ENCODE results near the gene TBXAS1. TPM values are rescaled to one million over a fixed set of nuclear protein-coding genes. Genes with fewer than 3 reads are reported as not detected.

Gene TBXAS1
- polyA plus RNA-seq, 1 experiment, result 53.2 TPM

DNA sequence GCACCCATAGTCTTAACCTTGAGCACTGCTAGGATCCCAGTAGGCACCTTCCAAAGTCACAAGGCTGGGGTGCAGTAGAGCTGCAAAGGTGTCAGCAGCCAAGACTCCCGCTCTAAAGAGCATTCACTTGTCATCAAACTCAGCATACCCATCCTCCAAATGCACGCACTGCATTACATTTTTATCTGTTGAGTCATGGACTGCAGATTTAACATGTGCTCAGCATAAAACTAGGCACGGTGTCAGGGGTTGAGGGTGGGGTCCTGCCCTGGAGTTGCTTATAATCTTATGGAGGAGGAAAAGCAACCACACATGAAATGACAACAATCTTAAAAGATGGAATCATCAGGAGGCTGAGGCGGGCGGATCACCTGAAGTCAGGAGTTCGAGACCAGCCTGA lies 131.1 kb downstream of the TBXAS1 start:
- H3K27me3 ChIP-seq (ENCODE audit: control insufficient read depth, insufficient read depth, low read length), result no peaks in the 10 kb centered on the region
- DNase-seq (ENCODE audit: low read depth, low spot score), result no peak
- CTCF ChIA-PET, result interaction anchor here (1.0 to 1.7 kb wide), 2 partner anchors 16 to 341 kb away, joined by 3 to 8 read pairs; no protein-coding TSS in a partner anchor
- H3K4me3 ChIP-seq (ENCODE audit: low read depth, low read length), result no peak overlapping the region
- TF ChIP-seq, protein P1, sequence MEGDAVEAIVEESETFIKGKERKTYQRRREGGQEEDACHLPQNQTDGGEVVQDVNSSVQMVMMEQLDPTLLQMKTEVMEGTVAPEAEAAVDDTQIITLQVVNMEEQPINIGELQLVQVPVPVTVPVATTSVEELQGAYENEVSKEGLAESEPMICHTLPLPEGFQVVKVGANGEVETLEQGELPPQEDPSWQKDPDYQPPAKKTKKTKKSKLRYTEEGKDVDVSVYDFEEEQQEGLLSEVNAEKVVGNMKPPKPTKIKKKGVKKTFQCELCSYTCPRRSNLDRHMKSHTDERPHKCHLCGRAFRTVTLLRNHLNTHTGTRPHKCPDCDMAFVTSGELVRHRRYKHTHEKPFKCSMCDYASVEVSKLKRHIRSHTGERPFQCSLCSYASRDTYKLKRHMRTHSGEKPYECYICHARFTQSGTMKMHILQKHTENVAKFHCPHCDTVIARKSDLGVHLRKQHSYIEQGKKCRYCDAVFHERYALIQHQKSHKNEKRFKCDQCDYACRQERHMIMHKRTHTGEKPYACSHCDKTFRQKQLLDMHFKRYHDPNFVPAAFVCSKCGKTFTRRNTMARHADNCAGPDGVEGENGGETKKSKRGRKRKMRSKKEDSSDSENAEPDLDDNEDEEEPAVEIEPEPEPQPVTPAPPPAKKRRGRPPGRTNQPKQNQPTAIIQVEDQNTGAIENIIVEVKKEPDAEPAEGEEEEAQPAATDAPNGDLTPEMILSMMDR (IDR thresholded peaks at IDR 0.05; ENCODE audit: low read depth, low read length), result no peak
- POLR2A ChIA-PET, result interaction anchor here (1.8 kb wide), 1 partner anchor 44 kb away, joined by 40 read pairs; no protein-coding TSS in a partner anchor
- no peaks in the 10 kb centered on the region; the same call in 1 of the 2 replicates for H3K9me3 ChIP-seq (ENCODE audit: control insufficient read depth, insufficient read depth, low read length)
- peak overlapping the region; percentile 87 for H3K27ac ChIP-seq (ENCODE audit: low read depth, low read length)

DNA sequence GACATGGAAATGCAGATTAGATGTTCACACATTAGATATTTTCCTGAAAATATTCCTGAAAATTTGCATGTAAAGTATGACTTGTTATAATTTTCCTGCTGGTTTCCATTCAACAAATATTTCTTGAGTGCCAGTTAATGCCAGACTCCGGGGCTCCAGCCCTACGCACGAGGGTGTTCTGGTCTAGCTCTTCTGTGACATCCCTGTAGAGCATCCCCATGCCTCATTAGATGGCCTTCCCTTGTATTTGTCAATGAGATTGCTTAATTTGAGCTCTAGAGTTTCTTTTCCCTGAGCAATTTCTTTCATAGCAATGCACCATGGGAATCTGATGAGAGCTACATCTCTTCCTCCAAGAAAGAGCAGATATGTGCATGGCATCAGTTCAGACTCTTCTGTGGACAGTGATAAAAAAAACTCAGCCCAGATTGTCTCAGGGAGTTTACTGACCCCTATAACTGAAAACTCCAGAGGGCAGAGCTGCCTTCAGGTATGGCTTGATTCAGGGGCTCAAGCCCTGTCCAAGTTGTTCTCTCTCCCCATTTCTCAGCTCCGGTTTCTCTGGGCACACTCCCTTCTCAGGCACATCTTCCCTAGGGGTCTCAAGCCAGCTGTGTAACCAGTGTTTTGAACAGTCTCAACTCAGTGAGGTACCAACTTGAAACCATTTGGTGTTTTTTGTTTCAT lies 137.0 kb downstream of the TBXAS1 start:
- TF ChIP-seq, protein P1 (IDR thresholded peaks at IDR 0.05; ENCODE audit: low read depth, low read length), result no peak
- no peak overlapping the region for H3K27ac ChIP-seq (ENCODE audit: low read depth, low read length)
- POLR2A ChIA-PET, result no interaction called here
- H3K9me3 ChIP-seq (ENCODE audit: control insufficient read depth, insufficient read depth, low read length), result no peaks in the 10 kb centered on the region
- DNase-seq (ENCODE audit: low read depth, low spot score), result no peak
- CTCF ChIA-PET, result interaction anchor here (0.6 kb wide), 2 partner anchors 22 to 202 kb away, joined by 3 to 4 read pairs; no protein-coding TSS in a partner anchor
- H3K4me3 ChIP-seq (ENCODE audit: low read depth, low read length), result no peak overlapping the region
- H3K27me3 ChIP-seq (ENCODE audit: control insufficient read depth, insufficient read depth, low read length), result peaks cover 2% of the 10 kb centered on the region

DNA sequence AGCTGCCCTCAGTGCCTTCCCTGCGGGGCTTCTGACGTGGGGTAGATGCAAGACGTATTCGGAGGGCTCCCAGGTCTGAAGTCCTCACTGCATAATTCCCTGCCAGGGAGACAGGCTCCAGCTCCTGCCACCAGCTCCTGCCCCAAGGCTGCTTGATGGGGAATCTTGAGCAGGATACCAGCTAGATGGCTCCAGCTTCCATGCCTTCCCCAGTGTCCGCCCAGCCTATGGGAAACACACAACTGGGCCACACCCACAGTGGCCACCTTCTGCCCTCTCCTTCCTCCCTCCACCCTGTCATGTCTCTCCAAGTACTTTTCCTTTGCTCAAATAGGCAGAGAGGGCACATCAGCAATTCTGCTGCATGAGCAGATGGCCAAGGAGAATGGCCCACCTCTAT lies 137.9 kb downstream of the TBXAS1 start:
- H3K27ac ChIP-seq (ENCODE audit: low read depth, low read length), result no peak overlapping the region
- peaks cover 2% of the 10 kb centered on the region for H3K27me3 ChIP-seq (ENCODE audit: control insufficient read depth, insufficient read depth, low read length)
- no peak overlapping the region for H3K4me3 ChIP-seq (ENCODE audit: low read depth, low read length)
- H3K9me3 ChIP-seq (ENCODE audit: control insufficient read depth, insufficient read depth, low read length), result no peaks in the 10 kb centered on the region
- no peak for DNase-seq (ENCODE audit: low read depth, low spot score)
- TF ChIP-seq, protein P1 (IDR thresholded peaks at IDR 0.05; ENCODE audit: low read depth, low read length), result no peak
- CTCF ChIA-PET, result no interaction called here
- POLR2A ChIA-PET, result no interaction called here

DNA sequence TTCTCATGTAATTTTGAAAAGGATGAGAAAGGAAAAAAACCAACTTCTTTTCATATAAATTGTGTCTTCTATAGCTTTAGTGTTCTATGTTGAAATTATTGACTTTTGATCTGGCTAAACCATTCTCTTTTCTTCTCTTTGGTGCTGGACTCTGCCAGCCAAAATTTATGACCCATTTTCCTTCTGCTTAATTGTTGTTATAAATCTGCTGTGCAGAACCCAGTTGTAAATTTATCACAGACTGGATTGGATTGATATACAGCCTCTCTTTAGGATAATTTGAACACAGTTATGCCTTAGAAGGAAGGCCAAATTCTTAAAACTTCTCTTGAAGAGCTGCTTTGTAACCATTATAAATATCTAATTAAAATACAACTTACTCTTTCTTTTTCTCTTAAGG lies 139.9 kb downstream of the TBXAS1 start:
- DNase-seq (ENCODE audit: low read depth, low spot score), result no peak
- Histone ChIP-seq H3K9me3 (ENCODE audit: control insufficient read depth, insufficient read depth, low read length) (no peaks in the 10 kb centered on the region), H3K4me3 (ENCODE audit: low read depth, low read length) (no peak overlapping the region), H3K27ac (ENCODE audit: low read depth, low read length) (no peak overlapping the region), H3K27me3 (ENCODE audit: control insufficient read depth, insufficient read depth, low read length) (peaks cover 2% of the 10 kb centered on the region)
- TF ChIP-seq, protein P1 (IDR thresholded peaks at IDR 0.05; ENCODE audit: low read depth, low read length), result no peak
- POLR2A ChIA-PET, result interaction anchor here (0.6 kb wide), 2 partner anchors 23 to 91 kb away, joined by 3 to 7 read pairs; no protein-coding TSS in a partner anchor
- CTCF ChIA-PET, result no interaction called here

DNA sequence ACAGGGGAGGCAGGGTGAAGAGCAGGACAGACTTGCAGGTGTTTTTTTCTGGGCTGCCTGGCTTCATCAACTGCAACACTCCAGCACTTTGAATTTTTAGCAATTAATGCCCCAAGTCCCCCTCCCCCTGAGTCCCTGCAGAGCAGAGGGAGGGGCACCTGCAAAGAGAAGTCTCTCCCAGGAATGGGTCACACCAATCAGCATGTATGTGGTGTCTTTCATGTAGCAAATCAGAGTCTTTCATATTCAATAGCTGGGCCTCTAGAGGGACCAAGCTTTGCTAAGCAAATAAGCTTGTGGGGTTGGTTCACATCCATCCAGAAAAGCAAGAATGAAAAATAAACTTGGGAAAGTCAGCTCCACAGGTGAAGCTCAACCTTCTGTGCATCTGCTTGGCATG lies 143.0 kb downstream of the TBXAS1 start:
- Histone ChIP-seq H3K9me3 (ENCODE audit: control insufficient read depth, insufficient read depth, low read length) (no peaks in the 10 kb centered on the region), H3K27me3 (ENCODE audit: control insufficient read depth, insufficient read depth, low read length) (peaks cover 2% of the 10 kb centered on the region), H3K4me3 (ENCODE audit: low read depth, low read length) (no peak overlapping the region), H3K27ac (ENCODE audit: low read depth, low read length) (no peak overlapping the region)
- no peak for DNase-seq (ENCODE audit: low read depth, low spot score)
- TF ChIP-seq, protein P1 (IDR thresholded peaks at IDR 0.05; ENCODE audit: low read depth, low read length), result no peak
- ChIA-PET POLR2A (no interaction called here), CTCF (no interaction called here)
